K562 (cell line): ENCODE results near the gene NR5A2. TPM values are rescaled to one million over a fixed set of nuclear protein-coding genes. Genes with fewer than 3 reads are reported as not detected.

ENCODE experiments used
- BHLHE40 ChIP-seq: IDR thresholded peaks from 2 replicates; pipeline ENCODE4 v1.6.1; 2011; ENCODE audit warnings: low read length, improper control_type of control experiment
- CREM ChIP-seq: IDR thresholded peaks from 2 replicates; pipeline ENCODE4 v1.6.1; 2014; ENCODE audit warnings: antibody characterized with exemption, low read depth
- CTBP1 ChIP-seq: fragments of 450-650 bp; IDR thresholded peaks from 2 replicates; pipeline ENCODE4 v1.6.1; 2016; ENCODE audit warnings: borderline replicate concordance
- DDX20 ChIP-seq: fragments of 450-650 bp; IDR thresholded peaks from 2 replicates; pipeline ENCODE4 v1.6.1; 2016; ENCODE audit warnings: missing genetic modification characterization, low read depth, mild to moderate bottlenecking, missing compliant biosample characterization, moderate library complexity
- EGR1 ChIP-seq: fragments of 450-650 bp; conservative IDR thresholded peaks from 2 replicates; pipeline ENCODE4 v1.6.1; 2017; ENCODE audit warnings: mild to moderate bottlenecking
- ELF4 ChIP-seq: fragments of 450-650 bp; formaldehyde crosslinking; IDR thresholded peaks from 2 replicates; pipeline ENCODE4 v1.4.0; 2022; ENCODE audit warnings: missing genetic modification characterization
- EZH2 ChIP-seq: IDR thresholded peaks from 2 replicates; pipeline ENCODE4 v1.6.1; 2012; ENCODE audit warnings: low read depth, mild to moderate bottlenecking, inconsistent platforms, low read length, borderline replicate concordance
- FOXM1 ChIP-seq, 2 experiments: fragments of 450-650 bp in 1 of 2; sonication (generic) in 1 of 2; formaldehyde crosslinking in 1 of 2; IDR thresholded peaks; 2 replicates each; pipeline versions ENCODE4 v1.6.1 to v1.9.0; 2017 to 2022; ENCODE audit warnings: low read depth in 2 of 2, mild to moderate bottlenecking in 2 of 2, missing genetic modification reagents in 1 of 2, moderate library complexity in 1 of 2
- JUNB ChIP-seq: fragments of 450-650 bp; formaldehyde crosslinking; conservative IDR thresholded peaks from 2 replicates; pipeline ENCODE4 v1.4.0; 2020; ENCODE audit warnings: mild to moderate bottlenecking
- JUND ChIP-seq, 2 experiments: IDR thresholded peaks; 2 replicates in 1 of 2; 3 replicates in 1 of 2; pipeline ENCODE4 v1.6.1; 2011; ENCODE audit warnings: borderline replicate concordance in 2 of 2, low read depth in 2 of 2, low read length in 2 of 2, improper control_type of control experiment in 1 of 2, missing biosample characterization in 1 of 2, missing genetic modification characterization in 1 of 2, missing genetic modification reagents in 1 of 2
- NR1H2 ChIP-seq: sonication (generic); formaldehyde crosslinking; IDR thresholded peaks from 2 replicates; pipeline ENCODE4 v1.4.0; 2020; ENCODE audit warnings: mild to moderate bottlenecking, missing genetic modification reagents
- PCBP1 ChIP-seq: fragments of 200-400 bp; formaldehyde crosslinking; IDR thresholded peaks from 2 replicates; pipeline ENCODE4 v1.6.1; 2018; ENCODE audit warnings: mild to moderate bottlenecking, low read depth, low read length; ENCODE audit not compliant: poor library complexity, severe bottlenecking
- PHF8 ChIP-seq: fragments of 200-600 bp; sonication (generic); IDR thresholded peaks from 2 replicates; pipeline ENCODE4 v1.6.1; 2012; ENCODE audit warnings: mixed run types, mild to moderate bottlenecking, inconsistent platforms, low read length, moderate library complexity, borderline replicate concordance
- RBBP5 ChIP-seq: fragments of 200-600 bp; sonication (generic); IDR thresholded peaks from 2 replicates; pipeline ENCODE4 v1.6.1; 2012; ENCODE audit warnings: borderline replicate concordance, mild to moderate bottlenecking, low read length, control low read depth, inconsistent platforms; ENCODE audit not compliant: insufficient read depth, poor library complexity, severe bottlenecking
- RUNX1 ChIP-seq: sonication (generic); IDR thresholded peaks from 2 replicates; pipeline ENCODE4 v1.6.1; 2016; ENCODE audit warnings: antibody characterized with exemption, low read depth
- STAT5A ChIP-seq: IDR thresholded peaks from 2 replicates; pipeline ENCODE4 v1.6.1; 2012; ENCODE audit warnings: low read length, inconsistent platforms, borderline replicate concordance
- YBX1 ChIP-seq: fragments of 450-650 bp; IDR thresholded peaks from 2 replicates; pipeline ENCODE4 v1.7.1; 2016; ENCODE audit warnings: mild to moderate bottlenecking
- ZNF589 ChIP-seq: fragments of 200-800 bp; sonication (Bioruptor generic); IDR thresholded peaks from 2 replicates; pipeline ENCODE4 v1.6.1; 2016; ENCODE audit warnings: low read depth, missing genetic modification characterization, missing compliant biosample characterization
- ZNF830 ChIP-seq: fragments of 250-450 bp; sonication (Bioruptor Pico); IDR thresholded peaks from 2 replicates; pipeline ENCODE4 v1.5.0; 2021; ENCODE audit warnings: mild to moderate bottlenecking
- polyA plus RNA-seq, 8 experiments: library from polyadenylated mRNA; depleted of rRNA in 4 of 8; stranded (reverse) in 5 of 8; unstranded in 3 of 8; fragments of >200 nt; fragmentation: Nextera tagmentation in 2 of 8; fragmentation: Illumina TruSeq in 1 of 8; extraction: Ambion mirVana in 2 of 8; extraction: Trizol in 1 of 8; gene quantifications; 2 replicates each; pipeline versions ENCODE4 v1.2.1 to v1.2.3, GENCODE V29; 2011 to 2014; ENCODE audit warnings: inconsistent platforms in 1 of 8, missing spikeins in 1 of 8
- total RNA-seq, 7 experiments: library from RNA; depleted of rRNA in 6 of 7; stranded (reverse); fragments of >200 nt in 6 of 7; fragmentation: Illumina TruSeq in 2 of 7; extraction: Trizol in 2 of 7; gene quantifications; 2 replicates each; pipeline versions ENCODE4 v1.2.1 to v1.2.3, GENCODE V29; 2011 to 2021; ENCODE audit warnings: low replicate concordance in 1 of 7
- TF ChIP-seq, protein P1 (sequence below), 2 experiments: fragments of 450-650 bp in 1 of 2; sonication (generic) in 1 of 2; formaldehyde crosslinking; conservative IDR thresholded peaks; 2 replicates each; pipeline versions ENCODE4 v1.4.0 to v1.8.1; 2020 to 2022; ENCODE audit warnings: mild to moderate bottlenecking in 1 of 2, missing genetic modification reagents in 1 of 2
- TF ChIP-seq, protein P2 (sequence below): sonication (generic); formaldehyde crosslinking; IDR thresholded peaks from 2 replicates; pipeline ENCODE4 v1.8.1; 2023; ENCODE audit warnings: mild to moderate bottlenecking, missing genetic modification reagents
- TF ChIP-seq, protein P3 (sequence below): fragments of 450-650 bp; formaldehyde crosslinking; IDR thresholded peaks from 2 replicates; pipeline ENCODE4 v1.4.0; 2020; ENCODE audit warnings: mild to moderate bottlenecking, mixed read lengths

NR5A2 gene
- total and polyA plus RNA-seq, 9 of the 15 experiments (the other 6 are each of a cell fraction or from before 2014, with no cell fraction given) = 0.13 to 0.40 (median 0.29) TPM

DNA sequence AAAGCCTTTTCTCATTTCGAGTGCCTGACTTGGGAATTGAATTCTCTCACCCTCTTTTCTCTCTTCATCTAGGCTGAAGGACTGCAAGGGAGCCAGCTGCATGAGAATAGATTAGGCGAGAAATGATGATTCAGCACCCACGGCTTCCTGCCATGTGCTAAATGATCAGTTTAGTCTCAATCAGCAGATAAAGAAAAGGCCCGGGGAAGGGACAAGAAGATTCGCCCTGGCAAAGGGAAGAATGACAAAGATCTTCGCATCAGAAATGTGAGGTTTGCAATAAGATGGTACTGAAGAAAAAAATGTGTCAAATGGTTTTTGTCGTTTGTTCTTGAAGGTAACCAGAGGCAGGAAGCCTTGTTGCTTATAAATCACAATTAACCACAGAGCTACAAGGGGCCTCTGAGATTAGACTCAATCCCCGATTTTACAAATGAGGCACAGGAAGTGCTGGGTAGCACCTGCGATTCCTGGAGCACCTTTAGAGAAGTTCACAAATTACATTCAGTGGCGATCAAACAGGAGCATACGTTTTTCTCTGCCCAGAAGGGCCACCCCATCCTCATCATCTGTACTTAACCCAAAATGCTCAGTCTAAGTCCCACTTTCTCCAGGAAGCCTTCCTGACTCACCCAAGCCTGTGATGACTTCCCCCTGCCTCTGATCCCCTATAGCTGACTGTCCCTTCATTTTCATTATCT, 198.9 kb downstream of the NR5A2 start (continued):
- TF ChIP-seq, protein P1, sequence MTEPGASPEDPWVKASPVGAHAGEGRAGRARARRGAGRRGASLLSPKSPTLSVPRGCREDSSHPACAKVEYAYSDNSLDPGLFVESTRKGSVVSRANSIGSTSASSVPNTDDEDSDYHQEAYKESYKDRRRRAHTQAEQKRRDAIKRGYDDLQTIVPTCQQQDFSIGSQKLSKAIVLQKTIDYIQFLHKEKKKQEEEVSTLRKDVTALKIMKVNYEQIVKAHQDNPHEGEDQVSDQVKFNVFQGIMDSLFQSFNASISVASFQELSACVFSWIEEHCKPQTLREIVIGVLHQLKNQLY (CRISPR knock-in tag; conservative IDR thresholded peaks at IDR 0.05) = no peak
- no peak for TF ChIP-seq YBX1
- no peak; the same call in 1 of the 2 replicates for TF ChIP-seq EGR1
- TF ChIP-seq ELF4 (CRISPR knock-in tag) = no peak
- TF ChIP-seq, protein P2, sequence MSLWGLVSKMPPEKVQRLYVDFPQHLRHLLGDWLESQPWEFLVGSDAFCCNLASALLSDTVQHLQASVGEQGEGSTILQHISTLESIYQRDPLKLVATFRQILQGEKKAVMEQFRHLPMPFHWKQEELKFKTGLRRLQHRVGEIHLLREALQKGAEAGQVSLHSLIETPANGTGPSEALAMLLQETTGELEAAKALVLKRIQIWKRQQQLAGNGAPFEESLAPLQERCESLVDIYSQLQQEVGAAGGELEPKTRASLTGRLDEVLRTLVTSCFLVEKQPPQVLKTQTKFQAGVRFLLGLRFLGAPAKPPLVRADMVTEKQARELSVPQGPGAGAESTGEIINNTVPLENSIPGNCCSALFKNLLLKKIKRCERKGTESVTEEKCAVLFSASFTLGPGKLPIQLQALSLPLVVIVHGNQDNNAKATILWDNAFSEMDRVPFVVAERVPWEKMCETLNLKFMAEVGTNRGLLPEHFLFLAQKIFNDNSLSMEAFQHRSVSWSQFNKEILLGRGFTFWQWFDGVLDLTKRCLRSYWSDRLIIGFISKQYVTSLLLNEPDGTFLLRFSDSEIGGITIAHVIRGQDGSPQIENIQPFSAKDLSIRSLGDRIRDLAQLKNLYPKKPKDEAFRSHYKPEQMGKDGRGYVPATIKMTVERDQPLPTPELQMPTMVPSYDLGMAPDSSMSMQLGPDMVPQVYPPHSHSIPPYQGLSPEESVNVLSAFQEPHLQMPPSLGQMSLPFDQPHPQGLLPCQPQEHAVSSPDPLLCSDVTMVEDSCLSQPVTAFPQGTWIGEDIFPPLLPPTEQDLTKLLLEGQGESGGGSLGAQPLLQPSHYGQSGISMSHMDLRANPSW (CRISPR knock-in tag) = no peak
- TF ChIP-seq NR1H2 (CRISPR knock-in tag) = no peak
- TF ChIP-seq ZNF589 (CRISPR knock-in tag) = no peak
- TF ChIP-seq, protein P3, sequence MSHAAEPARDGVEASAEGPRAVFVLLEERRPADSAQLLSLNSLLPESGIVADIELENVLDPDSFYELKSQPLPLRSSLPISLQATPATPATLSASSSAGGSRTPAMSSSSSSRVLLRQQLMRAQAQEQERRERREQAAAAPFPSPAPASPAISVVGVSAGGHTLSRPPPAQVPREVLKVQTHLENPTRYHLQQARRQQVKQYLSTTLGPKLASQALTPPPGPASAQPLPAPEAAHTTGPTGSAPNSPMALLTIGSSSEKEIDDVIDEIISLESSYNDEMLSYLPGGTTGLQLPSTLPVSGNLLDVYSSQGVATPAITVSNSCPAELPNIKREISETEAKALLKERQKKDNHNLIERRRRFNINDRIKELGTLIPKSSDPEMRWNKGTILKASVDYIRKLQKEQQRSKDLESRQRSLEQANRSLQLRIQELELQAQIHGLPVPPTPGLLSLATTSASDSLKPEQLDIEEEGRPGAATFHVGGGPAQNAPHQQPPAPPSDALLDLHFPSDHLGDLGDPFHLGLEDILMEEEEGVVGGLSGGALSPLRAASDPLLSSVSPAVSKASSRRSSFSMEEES (CRISPR knock-in tag) = no peak
- TF ChIP-seq FOXM1 (IDR thresholded peaks at IDR 0.05; ENCODE audit: low read depth) = peak; percentile 60; the same call in 1 of the 2 replicates
- TF ChIP-seq FOXM1 (CRISPR knock-in tag; IDR thresholded peaks at IDR 0.05; ENCODE audit: low read depth) = no peak
- TF ChIP-seq EZH2 = no peak
- no peak; the same call in 1 of the 2 replicates for TF ChIP-seq CTBP1
- TF ChIP-seq JUNB = no peak
- peak; percentile 29; the same call in 1 of the 2 replicates for TF ChIP-seq CREM
- TF ChIP-seq RBBP5 = no peak
- TF ChIP-seq PHF8 = no peak
- peak; percentile 69 for TF ChIP-seq STAT5A
- TF ChIP-seq PCBP1 = no peak
- no peak for TF ChIP-seq RUNX1
- TF ChIP-seq BHLHE40 = peak; percentile 57
- TF ChIP-seq DDX20 (tag) = no peak
- no peak for TF ChIP-seq ZNF830
- peak; percentile 86 for TF ChIP-seq JUND (IDR thresholded peaks at IDR 0.05; ENCODE audit: borderline replicate concordance, low read depth, low read length)
- peak; percentile 15; the same call in 1 of the 3 replicates for TF ChIP-seq JUND (tag; IDR thresholded peaks at IDR 0.05; ENCODE audit: borderline replicate concordance, low read depth, low read length)
